ENCODE results near the gene TTC12.

DNA sequence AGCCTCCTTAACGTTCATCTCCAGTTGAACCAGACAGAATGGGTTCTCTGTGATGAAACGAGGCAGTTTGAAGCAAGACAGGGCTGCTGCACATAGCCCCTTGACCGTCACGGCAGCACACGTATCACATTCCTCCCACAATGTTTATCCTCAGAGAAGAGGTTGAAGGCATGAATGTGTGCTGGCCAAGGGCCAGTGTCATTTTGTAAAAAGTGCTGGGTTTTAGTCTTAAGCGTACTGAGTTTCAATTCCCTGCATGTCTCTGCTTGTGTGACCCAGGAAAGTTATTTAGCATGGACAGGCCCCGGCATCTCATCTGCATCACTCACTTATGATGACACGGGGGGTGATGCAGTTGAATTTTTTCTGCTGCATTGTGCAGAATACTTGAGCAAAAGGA is 31.6 kb downstream of the TTC12 start:
- TF ChIP-seq EZH2 (IDR thresholded peaks at IDR 0.05; ENCODE audit: insufficient read depth, poor library complexity, severe bottlenecking), result no peak
- TF ChIP-seq EZH2phosphoT487 (IDR thresholded peaks at IDR 0.05; ENCODE audit: insufficient read depth, low read depth), result no peak
